Stimulated activated CD8-positive, alpha-beta memory T cell treated with anti-CD3 and anti-CD28 coated beads, Interleukin-4, amount 100 ng/mL, for 48 hours (primary cell): ENCODE data around the gene GALM.
"Not testable (repeated sequence)": the region's sequence is repeated elsewhere in the genome, so short reads cannot be mapped to it uniquely, and the experiment has no call there.

Experiments used
- DNase-seq: peaks from one replicate; pipeline ENCODE4 v3.0.0-alpha.2; 2020

Gene GALM

DNA sequence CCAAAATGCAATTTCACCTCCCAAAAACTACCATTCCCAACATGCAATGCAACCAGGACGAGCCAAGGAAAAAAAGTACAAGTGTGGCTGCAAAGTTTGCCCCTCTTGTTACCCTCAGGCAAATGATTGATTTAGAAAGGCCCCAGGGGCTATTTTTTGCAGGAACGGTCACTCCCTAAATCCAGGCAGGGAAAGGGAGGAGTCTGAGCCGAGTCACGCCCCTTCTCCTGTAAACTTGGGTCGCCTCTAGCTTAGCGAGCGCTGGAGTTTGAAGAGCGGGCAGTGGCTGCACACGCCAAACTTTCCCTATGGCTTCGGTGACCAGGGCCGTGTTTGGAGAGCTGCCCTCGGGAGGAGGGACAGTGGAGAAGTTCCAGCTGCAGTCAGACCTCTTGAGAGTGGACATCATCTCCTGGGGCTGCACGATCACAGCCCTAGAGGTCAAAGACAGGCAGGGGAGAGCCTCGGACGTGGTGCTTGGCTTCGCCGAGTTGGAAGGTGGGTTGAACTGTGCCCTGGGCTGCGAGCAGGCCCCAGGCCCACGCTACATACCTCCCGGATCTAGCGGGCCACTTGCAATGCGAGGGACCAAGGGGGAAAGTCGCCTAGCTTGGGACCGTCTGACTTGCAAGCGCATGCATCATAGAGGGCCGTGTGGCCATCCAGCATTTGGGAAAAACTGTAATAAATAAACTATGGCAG lies at the start of gene GALM:
TSS of gene GALM (plus strand) at position 261 of the 702 bp plus-strand sequence. CDS start at position 309, 48 bp downstream.
- DNase-seq, result peak; percentile 70

- DNase-seq, result no peak
Measured at GRCh38 chr2:38617301-38617700, 48.6 kb upstream of the GALM start.

DNA sequence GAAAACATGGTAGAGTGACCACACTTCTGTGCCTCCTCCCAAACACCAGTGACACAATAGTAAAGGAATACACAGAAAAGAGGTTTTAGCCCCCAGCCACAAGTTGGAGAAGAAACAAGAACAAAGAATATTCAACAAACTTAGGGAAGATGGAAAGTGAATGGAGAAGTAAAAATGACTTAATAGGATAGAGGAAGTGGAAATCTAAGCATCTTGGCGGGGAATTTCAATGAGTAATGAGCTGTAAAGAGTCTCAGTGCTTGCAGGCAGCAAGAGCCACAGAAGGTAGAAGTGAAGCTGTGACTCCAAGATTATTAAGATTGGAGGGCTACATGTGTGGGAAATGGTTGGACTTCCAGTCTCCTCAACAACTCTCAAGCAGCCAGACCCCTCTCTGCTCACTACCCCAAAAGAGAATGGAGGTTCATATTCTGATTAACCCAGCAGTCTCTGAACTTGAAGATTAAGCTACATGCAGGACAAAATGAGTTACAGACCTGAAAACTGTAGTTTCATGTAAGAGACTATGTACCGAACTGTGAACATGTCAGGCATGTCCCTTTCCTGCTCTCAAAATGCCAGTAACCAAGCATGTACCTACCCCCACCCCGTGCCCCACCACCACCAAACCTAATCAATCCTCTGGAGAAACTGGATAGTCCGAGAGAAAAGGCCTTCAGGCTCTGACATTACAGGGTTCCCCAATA lies 46.3 kb upstream of the GALM start:
- no peak for DNase-seq

GRCh38 chr2:38620282-38620977 lies 45.5 kb upstream of the GALM start:
- no peak for DNase-seq

DNA sequence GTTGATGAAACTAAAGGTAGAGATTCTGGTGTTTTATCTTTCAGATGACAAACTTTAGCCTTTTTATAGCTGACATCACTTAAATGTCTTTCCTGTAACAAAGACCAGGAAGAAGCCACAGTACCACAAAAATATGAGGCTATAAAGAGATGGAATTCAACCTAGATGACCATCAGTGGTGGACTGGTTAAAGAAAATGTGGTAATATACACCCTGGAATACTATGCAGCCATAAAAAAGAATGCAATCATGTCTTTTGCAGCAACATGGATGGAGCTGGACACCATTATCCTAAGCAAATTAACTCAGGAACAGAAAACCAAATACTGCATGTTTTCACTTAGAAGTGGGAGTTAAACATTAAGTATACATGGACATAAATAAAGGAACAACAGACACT lies 44.9 kb upstream of the GALM start:
- DNase-seq, result no peak

DNA sequence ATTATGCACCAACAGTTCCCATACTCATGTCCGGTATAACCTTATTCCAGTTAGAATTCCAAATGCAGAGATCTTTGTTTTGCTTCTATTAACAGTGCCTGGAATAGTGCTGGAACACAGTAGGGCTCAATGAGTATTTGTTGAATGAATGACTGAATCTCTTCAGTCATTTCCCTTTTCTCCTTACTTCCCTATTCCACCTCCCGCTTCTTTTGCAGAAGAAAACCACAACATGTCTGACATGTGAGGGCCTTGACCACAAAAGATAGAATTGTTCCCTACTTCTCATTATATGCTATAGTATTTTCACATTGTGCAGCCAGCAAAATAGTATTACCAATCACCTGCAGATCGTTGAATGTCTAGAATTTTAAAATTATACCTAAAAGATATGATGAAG lies 43.7 kb upstream of the GALM start:
- DNase-seq, result no peak

- DNase-seq, result no peak
Measured at GRCh38 chr2:38626326-38627035, 39.4 kb upstream of the GALM start.

- no peak for DNase-seq
Measured at GRCh38 chr2:38627391-38627790, 38.5 kb upstream of the GALM start.

GRCh38 chr2:38629684-38630083 lies 36.2 kb upstream of the GALM start:
- no peak for DNase-seq

DNA sequence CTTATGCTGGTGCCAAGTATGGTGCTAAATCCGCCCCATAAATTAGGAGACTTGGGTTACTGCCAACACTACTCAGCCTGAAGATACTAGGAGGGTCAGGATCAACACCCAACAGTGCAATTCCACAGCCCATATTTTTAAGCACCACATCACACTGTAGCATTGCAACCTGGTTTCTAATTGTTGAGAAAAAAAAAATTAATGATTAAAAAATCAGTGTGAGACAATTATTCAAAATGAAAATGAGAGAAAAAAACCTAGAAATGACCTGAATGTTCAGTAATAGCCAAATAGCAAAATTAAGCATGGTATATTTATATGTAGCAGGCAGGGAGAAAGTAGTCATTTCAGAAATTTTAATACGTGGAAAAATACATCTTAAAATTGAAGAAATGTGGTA lies 33.9 kb upstream of the GALM start:
- no peak for DNase-seq

DNA sequence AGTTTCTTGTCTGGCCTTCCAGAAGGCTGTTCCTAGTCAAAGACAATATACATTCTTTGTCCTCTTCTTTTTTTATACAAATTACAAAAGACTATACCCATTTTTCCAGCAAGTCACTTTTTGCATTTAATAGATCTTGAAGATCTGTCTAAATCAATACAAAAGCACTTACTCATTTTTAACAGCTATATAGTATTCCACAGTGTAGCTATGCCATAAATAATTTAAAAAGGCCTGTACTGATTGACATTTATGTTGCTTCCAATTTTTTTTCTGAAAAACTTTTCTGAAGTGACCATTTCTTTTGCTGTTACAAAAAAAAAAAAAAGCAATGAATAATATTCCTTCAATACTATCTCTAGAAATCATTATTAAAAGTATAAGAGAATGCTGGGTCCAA lies 32.9 kb upstream of the GALM start:
- no peak for DNase-seq

GRCh38 chr2:38633895-38634294 lies 32.0 kb upstream of the GALM start:
- DNase-seq, result no peak

DNA sequence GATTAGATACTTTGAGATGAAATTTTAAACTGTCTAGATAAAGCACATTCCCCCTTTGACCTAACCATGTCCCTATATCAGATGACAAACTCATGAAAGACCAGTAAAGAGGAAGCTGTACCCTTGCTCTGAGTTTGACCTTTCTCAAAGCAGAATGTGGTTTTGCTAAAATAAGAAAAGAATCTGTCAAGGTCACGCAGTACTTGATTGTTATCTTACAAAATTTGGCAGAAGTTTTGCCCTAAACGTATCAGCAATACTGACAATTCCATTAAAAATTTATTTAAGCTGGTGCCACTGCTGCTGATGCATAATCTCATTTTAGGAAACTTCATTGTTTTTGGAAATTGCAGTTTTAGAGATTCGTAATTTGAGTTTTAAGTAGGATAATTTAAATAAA lies 31.2 kb upstream of the GALM start:
- DNase-seq, result no peak

DNA sequence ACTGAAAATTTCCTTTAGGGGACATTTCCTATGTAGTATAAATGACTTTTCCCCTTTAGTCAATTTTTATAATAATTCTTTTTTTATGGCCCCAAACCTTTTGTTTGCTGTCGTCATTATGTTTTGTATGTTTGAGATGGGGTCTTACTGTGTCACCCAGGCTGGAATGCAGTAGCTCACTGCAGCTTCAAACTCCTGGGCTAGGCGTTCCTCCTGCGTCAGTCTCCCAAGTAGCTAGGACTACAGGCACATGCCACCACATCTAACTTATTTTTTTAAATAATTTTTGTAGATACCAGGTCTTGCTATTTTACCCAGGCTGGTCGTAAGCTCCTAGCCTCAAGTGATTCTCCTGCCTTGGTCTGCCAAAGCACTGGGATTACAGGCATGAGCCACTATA lies 30.8 kb upstream of the GALM start:
- no peak for DNase-seq

DNA sequence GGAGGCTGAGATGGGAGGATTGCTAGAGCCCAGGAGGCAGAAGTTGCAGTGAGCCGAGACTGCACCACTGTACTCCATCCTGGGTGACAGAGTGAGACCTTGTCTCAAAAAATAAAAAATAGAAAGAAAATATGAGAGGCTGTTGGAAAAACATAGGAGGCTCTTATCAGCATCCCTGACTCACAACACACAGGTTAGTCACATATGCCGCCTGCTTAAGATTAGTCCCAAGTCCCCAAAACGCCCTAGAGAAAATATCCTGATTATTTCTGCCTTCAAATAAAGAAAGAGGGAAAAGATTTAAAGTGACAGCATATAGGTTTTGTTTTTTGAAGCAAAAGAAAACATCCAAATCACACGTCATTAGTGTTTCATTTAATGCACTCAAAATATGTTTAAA lies 29.8 kb upstream of the GALM start:
- no peak for DNase-seq

- DNase-seq, result not testable (repeated sequence)
Measured at GRCh38 chr2:38642373-38643017, 23.4 kb upstream of the GALM start.

- DNase-seq, result no peak
Measured at GRCh38 chr2:38643021-38643671, 22.8 kb upstream of the GALM start.

GRCh38 chr2:38643683-38644511 lies 22.0 kb upstream of the GALM start:
- not testable (repeated sequence) for DNase-seq

DNA sequence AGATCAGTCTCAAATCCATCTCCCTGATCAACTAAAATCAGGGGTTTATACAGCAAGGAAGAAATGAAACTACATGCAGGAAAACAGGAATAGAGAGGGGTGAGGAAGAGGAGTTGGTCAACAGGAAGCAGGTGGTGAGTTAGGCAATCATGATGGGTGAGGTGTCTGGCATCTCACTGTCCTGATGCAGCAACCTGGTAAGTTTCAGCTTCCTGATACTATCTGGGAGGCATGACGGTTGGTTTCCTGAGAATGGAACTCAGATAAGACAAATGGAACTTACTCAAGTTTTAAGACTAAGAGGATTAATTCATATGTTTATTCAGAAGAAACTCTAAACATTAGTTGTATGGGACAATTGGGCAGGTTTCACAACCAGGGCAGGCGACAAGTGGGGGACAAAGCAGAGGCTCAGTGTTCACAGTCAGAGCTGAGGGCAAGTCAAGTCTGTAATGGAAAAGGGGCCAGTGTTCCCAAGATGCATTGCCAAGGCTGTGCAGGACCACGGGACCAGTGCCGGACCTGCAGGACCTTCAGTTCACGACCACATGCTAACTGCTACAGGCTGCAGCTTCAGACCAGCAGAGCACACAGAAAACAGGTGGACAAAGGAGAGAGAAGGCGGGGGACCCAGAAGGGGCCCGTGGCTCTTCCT lies 17.7 kb upstream of the GALM start:
- DNase-seq, result no peak

- no peak for DNase-seq
Measured at GRCh38 chr2:38649176-38649728, 16.7 kb upstream of the GALM start.

GRCh38 chr2:38650012-38650411 lies 15.9 kb upstream of the GALM start:
- DNase-seq, result no peak
